Bronchial epithelial cell (primary cell): ENCODE measurements around the gene GLI3. TPM values are rescaled to one million over a fixed set of nuclear protein-coding genes. Genes with fewer than 3 reads are reported as not detected.

Source experiments
- DNase-seq: peaks from one replicate; pipeline ENCODE4 v3.0.0-alpha.2; 2010; ENCODE audit warnings: low read depth
- FAIRE-seq: peaks from 2 replicates; lab custom pipeline; 2011; peaks lifted over from hg19 to GRCh38; lab: Jason Lieb, UNC
- H3K27me3 ChIP-seq: 2 replicates; pipeline ENCODE4 v1.5.1; 2011; ENCODE audit warnings: low read length; ENCODE audit not compliant: control insufficient read depth, insufficient read depth
- H3K36me3 ChIP-seq: 2 replicates; pipeline ENCODE4 v1.5.1; 2011; ENCODE audit warnings: low read length; ENCODE audit not compliant: control insufficient read depth, insufficient read depth
- H3K4me3 ChIP-seq: 2 replicates; pipeline ENCODE4 v1.5.1; 2011; ENCODE audit warnings: mild to moderate bottlenecking, low read depth, low read length, control low read depth
- total RNA-seq: library from RNA; depleted of rRNA; stranded (reverse); fragments of >200 nt; gene quantifications from 2 replicates; pipeline ENCODE4 v1.2.1, GENCODE V29; 2014
- TF ChIP-seq, protein P1 (sequence below): IDR thresholded peaks from 2 replicates; pipeline ENCODE4 v1.5.1; 2011; ENCODE audit warnings: mild to moderate bottlenecking, moderate library complexity, low read length, control low read depth, inconsistent platforms; ENCODE audit not compliant: insufficient read depth, severe bottlenecking

The GLI3 gene
- total RNA-seq, 1 donor from 2014 or later = 1.3 TPM

DNA sequence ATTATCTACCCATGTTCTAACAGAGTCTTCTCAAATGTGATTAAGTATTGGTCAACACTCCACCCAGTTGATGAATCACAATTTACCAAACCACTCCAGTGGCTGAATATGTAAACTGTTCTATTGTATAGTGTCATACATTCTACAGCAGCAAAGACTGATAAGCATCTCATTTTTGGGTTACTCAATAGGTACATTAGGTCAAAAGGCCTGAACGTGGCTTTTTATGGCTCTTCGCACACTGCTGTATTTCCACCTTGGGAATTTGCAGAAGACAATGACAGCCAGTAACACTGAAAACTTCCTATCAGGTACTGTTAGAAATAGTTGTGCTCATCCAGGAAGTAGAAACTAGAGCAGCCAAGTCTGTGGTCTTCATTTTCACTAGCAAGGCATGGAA is 166.9 kb downstream of the GLI3 start:
- DNase-seq = peak; percentile 96
- H3K4me3 ChIP-seq = no peak overlapping the region
- TF ChIP-seq, protein P1, sequence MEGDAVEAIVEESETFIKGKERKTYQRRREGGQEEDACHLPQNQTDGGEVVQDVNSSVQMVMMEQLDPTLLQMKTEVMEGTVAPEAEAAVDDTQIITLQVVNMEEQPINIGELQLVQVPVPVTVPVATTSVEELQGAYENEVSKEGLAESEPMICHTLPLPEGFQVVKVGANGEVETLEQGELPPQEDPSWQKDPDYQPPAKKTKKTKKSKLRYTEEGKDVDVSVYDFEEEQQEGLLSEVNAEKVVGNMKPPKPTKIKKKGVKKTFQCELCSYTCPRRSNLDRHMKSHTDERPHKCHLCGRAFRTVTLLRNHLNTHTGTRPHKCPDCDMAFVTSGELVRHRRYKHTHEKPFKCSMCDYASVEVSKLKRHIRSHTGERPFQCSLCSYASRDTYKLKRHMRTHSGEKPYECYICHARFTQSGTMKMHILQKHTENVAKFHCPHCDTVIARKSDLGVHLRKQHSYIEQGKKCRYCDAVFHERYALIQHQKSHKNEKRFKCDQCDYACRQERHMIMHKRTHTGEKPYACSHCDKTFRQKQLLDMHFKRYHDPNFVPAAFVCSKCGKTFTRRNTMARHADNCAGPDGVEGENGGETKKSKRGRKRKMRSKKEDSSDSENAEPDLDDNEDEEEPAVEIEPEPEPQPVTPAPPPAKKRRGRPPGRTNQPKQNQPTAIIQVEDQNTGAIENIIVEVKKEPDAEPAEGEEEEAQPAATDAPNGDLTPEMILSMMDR = no peak
- no peaks in the 10 kb centered on the region for H3K27me3 ChIP-seq
- peak; percentile 52 for FAIRE-seq
- no peaks in the 10 kb centered on the region for H3K36me3 ChIP-seq

DNA sequence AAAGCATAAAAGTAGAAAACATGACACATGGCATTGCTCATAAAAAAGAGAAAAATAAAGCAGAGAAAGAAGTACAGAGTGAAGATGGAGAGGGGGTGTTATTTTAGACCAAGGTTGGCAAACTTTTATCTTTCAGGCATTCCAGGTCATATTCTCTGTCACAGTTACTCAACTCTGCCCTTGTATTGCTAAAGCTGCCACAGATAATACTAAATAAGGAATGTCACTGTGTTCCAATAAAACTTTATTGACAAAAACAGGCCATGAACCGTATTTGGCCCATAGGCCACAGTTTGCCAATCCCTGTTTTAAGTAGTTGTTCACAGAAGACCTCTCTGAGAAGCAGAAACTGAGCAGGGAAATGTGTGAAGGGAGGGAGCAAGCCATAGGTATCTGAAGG is 167.4 kb downstream of the GLI3 start:
- TF ChIP-seq, protein P1 = no peak

DNA sequence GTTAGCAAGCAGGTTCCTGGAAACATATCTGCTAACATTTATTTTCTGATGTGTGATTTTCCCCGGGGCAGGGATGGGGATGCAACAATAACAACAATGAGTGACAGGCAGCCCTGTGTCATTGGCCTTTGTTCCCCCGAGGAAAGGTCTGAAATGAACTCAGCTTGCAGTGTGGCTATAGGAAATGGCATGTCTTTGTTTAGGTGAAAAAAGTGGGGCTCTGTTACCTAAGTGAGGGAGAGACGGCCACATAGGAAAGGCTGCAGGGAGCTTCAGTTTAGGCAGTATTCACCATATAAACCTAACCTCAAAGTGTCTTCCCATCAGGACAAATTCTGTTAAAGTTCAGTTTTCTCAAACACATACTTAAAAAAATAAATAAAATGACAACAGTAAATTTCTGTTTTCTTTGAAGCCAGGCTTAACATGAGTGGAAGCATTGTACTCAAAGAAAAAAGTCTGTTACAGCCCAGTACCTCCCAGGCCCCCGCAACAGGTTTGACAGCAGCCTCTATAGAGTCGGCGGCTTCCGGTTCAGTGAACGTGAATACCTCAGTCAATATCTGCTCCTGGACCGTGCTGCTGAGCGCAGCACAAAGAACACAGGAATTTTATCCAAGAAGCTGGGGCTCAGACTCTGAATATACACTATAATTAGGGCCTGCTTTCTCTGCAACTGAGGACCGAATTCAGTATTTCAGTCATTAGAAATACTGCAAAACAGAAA is 168.3 kb downstream of the GLI3 start:
- no peaks in the 10 kb centered on the region for H3K36me3 ChIP-seq
- no peaks in the 10 kb centered on the region for H3K27me3 ChIP-seq
- no peak overlapping the region for H3K4me3 ChIP-seq
- no peak for DNase-seq
- TF ChIP-seq, protein P1 = no peak
- no peak for FAIRE-seq

More for the DNA sequence above, 167.4 kb downstream of the GLI3 start:
- Histone ChIP-seq H3K36me3 (no peaks in the 10 kb centered on the region), H3K4me3 (no peak overlapping the region), H3K27me3 (no peaks in the 10 kb centered on the region)
- FAIRE-seq = no peak
- DNase-seq = no peak

DNA sequence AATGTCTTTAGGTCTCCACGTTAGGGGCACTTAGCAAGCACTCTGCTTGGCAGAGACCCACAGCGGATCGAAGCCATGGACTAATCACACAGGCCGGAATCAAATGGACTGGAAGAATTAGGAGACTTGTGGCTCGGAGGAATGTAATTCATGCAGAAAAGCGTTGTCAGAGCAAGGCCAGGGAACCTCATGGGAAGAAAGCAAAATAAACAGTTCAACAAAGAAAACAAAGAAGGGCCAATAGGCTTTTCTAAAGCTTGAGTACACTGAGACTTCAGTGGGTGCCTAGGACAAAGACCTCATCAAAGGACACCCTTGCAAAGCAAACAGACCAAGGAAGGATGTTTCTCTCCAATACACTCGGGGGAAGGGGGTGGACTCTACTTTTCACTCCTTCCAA is 171.1 kb downstream of the GLI3 start:
- DNase-seq (no peak), FAIRE-seq (no peak)
- H3K27me3 ChIP-seq = no peaks in the 10 kb centered on the region
- TF ChIP-seq, protein P1 = no peak
- H3K4me3 ChIP-seq = no peak overlapping the region
- no peaks in the 10 kb centered on the region for H3K36me3 ChIP-seq

DNA sequence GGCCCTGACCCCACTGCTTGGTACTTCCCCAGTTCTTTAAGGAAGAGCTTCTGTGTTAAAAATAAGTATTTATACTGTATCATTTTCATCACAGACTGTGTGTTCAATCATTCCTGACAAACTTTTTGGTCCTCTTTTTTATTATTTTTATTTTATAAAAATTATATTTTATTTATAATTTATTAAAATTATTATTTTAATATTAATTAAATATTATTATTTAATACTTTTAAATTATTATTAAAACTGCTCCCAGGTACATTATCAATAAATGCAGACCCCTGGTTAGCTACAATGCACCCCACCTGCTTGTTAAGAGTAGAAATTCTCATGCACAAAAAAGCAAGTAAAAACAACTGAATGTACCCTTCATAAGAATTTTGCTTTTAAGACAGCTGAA is 172.0 kb downstream of the GLI3 start:
- FAIRE-seq (no peak), DNase-seq (no peak)
- Histone ChIP-seq H3K27me3 (no peaks in the 10 kb centered on the region), H3K36me3 (no peaks in the 10 kb centered on the region), H3K4me3 (no peak overlapping the region)
- TF ChIP-seq, protein P1 = no peak

DNA sequence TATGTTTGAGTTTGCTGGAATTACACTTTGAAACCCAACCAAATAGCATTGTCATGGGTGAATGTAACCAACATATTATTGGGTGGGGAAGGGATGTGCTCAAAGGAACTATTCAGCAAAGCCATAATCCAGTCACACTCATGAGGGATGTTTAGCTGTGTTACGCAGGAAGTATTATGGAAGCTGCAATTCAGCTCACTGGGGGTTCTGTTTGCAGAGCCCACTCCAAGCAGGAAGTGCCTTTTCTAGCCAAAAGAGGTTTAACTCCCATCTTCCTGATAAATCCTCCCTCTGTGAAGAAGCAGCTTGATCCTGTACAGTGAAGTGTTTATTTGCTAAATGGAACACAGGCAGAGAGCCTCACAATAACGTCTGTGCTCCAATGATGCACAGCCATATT is 172.5 kb downstream of the GLI3 start:
- H3K4me3 ChIP-seq = no peak overlapping the region
- TF ChIP-seq, protein P1 = no peak
- DNase-seq (no peak), FAIRE-seq (no peak)
- H3K36me3 ChIP-seq = no peaks in the 10 kb centered on the region
- H3K27me3 ChIP-seq = no peaks in the 10 kb centered on the region
